Astrocyte of the hippocampus (primary cell): Measurements from ENCODE around the gene MTG2.

Experiments used
- DNase-seq: peaks from one replicate; pipeline ENCODE4 v3.0.0; 2011; ENCODE audit warnings: low read depth, low spot score

MTG2 gene

GRCh38 chr20:62248890-62249560 is 66.2 kb downstream of the MTG2 start:
- no peak for DNase-seq

GRCh38 chr20:62252342-62252966 is 69.6 kb downstream of the MTG2 start:
- peak; percentile 37 for DNase-seq
